Mammary epithelial cell (primary cell): Measurements from ENCODE around the gene MAPK9.

Experiments used
- EZH2 ChIP-seq: IDR thresholded peaks from 2 replicates; pipeline ENCODE4 v1.6.1; 2012; ENCODE audit warnings: low read length, inconsistent platforms, borderline replicate concordance
- TF ChIP-seq, protein P1 (sequence below), 2 donors: IDR thresholded peaks in 1 of 2; conservative IDR thresholded peaks in 1 of 2; 2 replicates each; pipeline ENCODE4 v1.5.1; 2011 to 2012; ENCODE audit warnings: inconsistent platforms in 2 of 2, low read length in 2 of 2, mild to moderate bottlenecking in 2 of 2, control low read depth in 1 of 2, low read depth in 1 of 2; ENCODE audit not compliant: insufficient read depth in 1 of 2; ENCODE audit errors: extremely low read depth in 1 of 2

- TF ChIP-seq, protein P1, sequence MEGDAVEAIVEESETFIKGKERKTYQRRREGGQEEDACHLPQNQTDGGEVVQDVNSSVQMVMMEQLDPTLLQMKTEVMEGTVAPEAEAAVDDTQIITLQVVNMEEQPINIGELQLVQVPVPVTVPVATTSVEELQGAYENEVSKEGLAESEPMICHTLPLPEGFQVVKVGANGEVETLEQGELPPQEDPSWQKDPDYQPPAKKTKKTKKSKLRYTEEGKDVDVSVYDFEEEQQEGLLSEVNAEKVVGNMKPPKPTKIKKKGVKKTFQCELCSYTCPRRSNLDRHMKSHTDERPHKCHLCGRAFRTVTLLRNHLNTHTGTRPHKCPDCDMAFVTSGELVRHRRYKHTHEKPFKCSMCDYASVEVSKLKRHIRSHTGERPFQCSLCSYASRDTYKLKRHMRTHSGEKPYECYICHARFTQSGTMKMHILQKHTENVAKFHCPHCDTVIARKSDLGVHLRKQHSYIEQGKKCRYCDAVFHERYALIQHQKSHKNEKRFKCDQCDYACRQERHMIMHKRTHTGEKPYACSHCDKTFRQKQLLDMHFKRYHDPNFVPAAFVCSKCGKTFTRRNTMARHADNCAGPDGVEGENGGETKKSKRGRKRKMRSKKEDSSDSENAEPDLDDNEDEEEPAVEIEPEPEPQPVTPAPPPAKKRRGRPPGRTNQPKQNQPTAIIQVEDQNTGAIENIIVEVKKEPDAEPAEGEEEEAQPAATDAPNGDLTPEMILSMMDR (conservative IDR thresholded peaks at IDR 0.05 in 1 of 2, IDR thresholded peaks at IDR 0.05 in 1 of 2; ENCODE audit: extremely low read depth in 1 of 2, insufficient read depth in 1 of 2, low read depth in 1 of 2, low read length in 2 of 2), result no peak
- no peak for TF ChIP-seq EZH2
Measured at GRCh38 chr5:180303226-180304015, 11.5 kb upstream of the MAPK9 start.
